ENCODE data around the gene PLXDC1. TPM values are rescaled to one million over a fixed set of nuclear protein-coding genes. Genes with fewer than 3 reads are reported as not detected.

The PLXDC1 gene
- total and polyA plus RNA-seq, 11 donors: 4.8 to 17.4 (median 13.3) TPM

DNA sequence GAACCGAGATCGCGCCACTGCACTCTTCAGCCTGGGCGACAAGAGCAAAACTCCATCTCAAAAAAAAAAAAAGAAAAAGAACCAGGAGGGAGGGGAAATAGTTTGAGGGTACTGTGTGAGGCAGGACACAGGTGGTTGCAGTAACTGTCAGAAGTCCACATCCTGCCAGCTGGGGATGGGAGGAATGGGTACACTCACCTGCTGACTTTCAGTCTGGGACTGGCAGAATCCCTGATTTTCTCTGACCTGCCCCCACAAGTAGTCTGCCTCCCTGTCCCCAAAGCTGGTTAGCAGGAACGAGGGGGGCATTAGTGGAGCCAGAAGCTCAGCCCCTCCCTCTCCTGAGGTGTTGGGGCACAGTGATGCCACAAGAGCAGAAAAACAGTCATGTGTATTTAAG lies 21.6 kb upstream of the PLXDC1 start:
- Histone ChIP-seq H3K9me3 (peaks cover 0 to 5% (median 0%) of the 10 kb centered on the region in 12 donors), H3K4me1 (peaks cover 0 to 18% (median 2%) of the 10 kb centered on the region in 12 donors), H3K4me3 (no peak overlapping the region), H3K27ac (no peak overlapping the region), H3K27me3 (no peaks in the 10 kb centered on the region), H3K36me3 (peaks cover 0 to 14% (median 5%) of the 10 kb centered on the region in 9 donors)
- no peak for DNase-seq
- 76 to 83% (median 81%) methylated on average over 5 of the region's 5 CpGs for WGBS, 4 donors
- no peak for ATAC-seq
- intact Hi-C loops (cut with DNase I): loop anchor here in 1 of 10 donors (5.0 kb wide), 1 partner anchor 191 kb away; no protein-coding TSS in a partner anchor
- TF ChIP-seq POLR2A (IDR thresholded peaks at IDR 0.05): no peak

GRCh38 chr17:39171933-39172332 lies 20.5 kb upstream of the PLXDC1 start:
- no peak for ATAC-seq
- Histone ChIP-seq H3K27ac (no peak overlapping the region), H3K4me3 (no peak overlapping the region), H3K27me3 (no peaks in the 10 kb centered on the region), H3K36me3 (peaks cover 0 to 10% (median under 1%) of the 10 kb centered on the region in 9 donors), H3K4me1 (peaks cover 0 to 29% (median 9%) of the 10 kb centered on the region in 12 donors), H3K9me3 (peaks cover 0 to 5% (median 0%) of the 10 kb centered on the region in 12 donors)
- no peak for DNase-seq
- TF ChIP-seq POLR2A (IDR thresholded peaks at IDR 0.05) (no peak), CTCF (IDR thresholded peaks at IDR 0.05) (no peak)
- intact Hi-C loops (cut with DNase I): loop anchor here in 1 of 10 donors (5.0 kb wide), 1 partner anchor 190 kb away; no protein-coding TSS in a partner anchor
- WGBS, 4 donors: 90 to 95% (median 95%) methylated on average over 5 of the region's 5 CpGs

- TF ChIP-seq POLR2A (IDR thresholded peaks at IDR 0.05) (no peak), CTCF (IDR thresholded peaks at IDR 0.05) (no peak)
- Histone ChIP-seq H3K9me3 (peaks cover 0 to 5% (median 0%) of the 10 kb centered on the region in 12 donors), H3K27ac (no peak overlapping the region), H3K4me1 (peaks cover 0 to 39% (median 15%) of the 10 kb centered on the region in 12 donors), H3K36me3 (peaks cover 0 to 1% (median 0%) of the 10 kb centered on the region in 9 donors), H3K4me3 (no peak overlapping the region), H3K27me3 (no peaks in the 10 kb centered on the region)
- intact Hi-C loops (cut with DNase I): loop anchor here in 1 of 10 donors (5.0 kb wide), 1 partner anchor 188 kb away; no protein-coding TSS in a partner anchor
- ATAC-seq (no peak), DNase-seq (no peak)
- WGBS, 4 donors: 80 to 89% (median 85%) methylated on average over 6 of the region's 6 CpGs
These were observed 19.1 kb upstream of the PLXDC1 start for GRCh38 chr17:39170558-39170957.

DNA sequence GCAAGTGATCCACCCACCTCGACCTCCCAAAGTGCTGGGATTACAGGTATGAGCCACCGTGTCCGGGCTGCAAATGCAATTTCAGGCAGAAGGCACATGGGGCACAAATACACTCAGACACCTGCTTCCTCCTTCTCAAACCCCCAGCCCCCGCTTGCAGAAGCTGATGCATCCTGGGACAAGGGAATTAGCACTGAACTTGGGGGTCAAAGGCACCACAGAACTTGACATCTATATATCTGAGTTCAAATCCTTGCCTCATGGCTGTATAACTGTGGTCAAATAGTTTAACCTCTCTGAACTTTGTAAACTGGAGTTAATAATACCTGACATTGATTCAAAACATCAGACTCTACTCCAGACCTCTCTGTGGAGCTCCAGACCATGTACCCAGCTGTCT lies 18.7 kb upstream of the PLXDC1 start:
- DNase-seq: no peak
- Histone ChIP-seq H3K4me3 (no peak overlapping the region), H3K36me3 (no peaks in the 10 kb centered on the region), H3K27ac (no peak overlapping the region), H3K9me3 (peaks cover 0 to 5% (median 0%) of the 10 kb centered on the region in 12 donors), H3K27me3 (no peaks in the 10 kb centered on the region), H3K4me1 (peaks cover 0 to 39% (median 19%) of the 10 kb centered on the region in 12 donors)
- ATAC-seq: no peak
- WGBS, 4 donors: 73 to 81% (median 78%) methylated on average over 4 of the region's 4 CpGs
- intact Hi-C loops (cut with DNase I): loop anchor here in 1 of 10 donors (5.0 kb wide), 1 partner anchor 188 kb away; no protein-coding TSS in a partner anchor
- TF ChIP-seq CTCF (IDR thresholded peaks at IDR 0.05) (no peak), POLR2A (IDR thresholded peaks at IDR 0.05) (no peak)
